ENCODE measurements around the gene ZFP36L1.
"Not testable (repeated sequence)": the region's sequence is repeated elsewhere in the genome, so short reads cannot be mapped to it uniquely, and the experiment has no call there.

The ZFP36L1 gene

GRCh38 chr14:68768316-68768715, 24.6 kb downstream of the ZFP36L1 start:
- H3K4me2 ChIP-seq (ENCODE audit: low read length), result no peak overlapping the region

DNA sequence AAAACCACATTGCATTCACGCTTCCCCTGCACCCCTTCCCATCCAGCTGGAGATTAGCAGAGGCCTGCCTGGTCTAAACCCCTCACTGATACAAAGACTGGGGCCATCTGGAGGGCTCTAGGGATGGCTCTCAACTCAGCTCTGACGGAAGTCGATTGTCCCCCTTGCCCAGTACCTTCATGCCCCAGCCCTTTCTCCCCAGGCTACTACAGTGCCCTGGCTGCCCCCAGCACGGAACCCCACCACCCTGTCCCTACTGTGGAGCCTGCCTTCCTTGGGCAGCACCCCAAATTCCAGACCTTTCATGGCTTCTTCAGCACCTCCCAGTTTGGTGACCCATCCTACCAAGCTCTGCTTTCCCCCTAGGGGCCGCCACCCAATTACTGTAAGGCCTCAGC, 25.6 kb downstream of the ZFP36L1 start:
- no peaks in the 10 kb centered on the region for H3K4me1 ChIP-seq (ENCODE audit: control insufficient read depth, low read length)
- H4K20me1 ChIP-seq (ENCODE audit: control insufficient read depth, insufficient read depth, low read depth, low read length), result no peaks in the 10 kb centered on the region
- no peaks in the 10 kb centered on the region for H3K9me3 ChIP-seq (ENCODE audit: control insufficient read depth, insufficient read depth, low read length)
- H3K79me2 ChIP-seq (ENCODE audit: control insufficient read depth, low read length), result no peaks in the 10 kb centered on the region
- H3K36me3 ChIP-seq (ENCODE audit: control insufficient read depth, low read length), result no peaks in the 10 kb centered on the region
- H3K4me3 ChIP-seq (ENCODE audit: low read length), result no peak overlapping the region
- H3K27me3 ChIP-seq (ENCODE audit: control insufficient read depth, low read length), result no peaks in the 10 kb centered on the region
- no peak overlapping the region for H3K27ac ChIP-seq (ENCODE audit: low read depth, low read length)
- TF ChIP-seq CTCF (IDR thresholded peaks at IDR 0.05; ENCODE audit: low read depth, low read length, poor library complexity, severe bottlenecking), result no peak
- TF ChIP-seq EZH2phosphoT487 (IDR thresholded peaks at IDR 0.05; ENCODE audit: borderline replicate concordance, low read length), result no peak
- no peaks in the 10 kb centered on the region for H3K9me2 ChIP-seq (replicated peaks; ENCODE audit: control insufficient read depth, low read length)
- no peaks in the 10 kb centered on the region for H3F3A ChIP-seq (ENCODE audit: control insufficient read depth, insufficient read depth)
- H3K4me2 ChIP-seq (ENCODE audit: low read length), result no peak overlapping the region

More at GRCh38 chr14:68768316-68768715, 24.6 kb downstream of the ZFP36L1 start:
- Histone ChIP-seq H4K20me1 (ENCODE audit: control insufficient read depth, insufficient read depth, low read depth, low read length) (no peaks in the 10 kb centered on the region), H3K4me1 (ENCODE audit: control insufficient read depth, low read length) (no peaks in the 10 kb centered on the region), H3K27me3 (ENCODE audit: control insufficient read depth, low read length) (no peaks in the 10 kb centered on the region), H3K9me3 (ENCODE audit: control insufficient read depth, insufficient read depth, low read length) (no peaks in the 10 kb centered on the region), H3K27ac (ENCODE audit: low read depth, low read length) (no peak overlapping the region), H3F3A (ENCODE audit: control insufficient read depth, insufficient read depth) (no peaks in the 10 kb centered on the region), H3K4me3 (ENCODE audit: low read length) (no peak overlapping the region), H3K36me3 (ENCODE audit: control insufficient read depth, low read length) (no peaks in the 10 kb centered on the region), H3K79me2 (ENCODE audit: control insufficient read depth, low read length) (no peaks in the 10 kb centered on the region), H3K9me2 (replicated peaks; ENCODE audit: control insufficient read depth, low read length) (no peaks in the 10 kb centered on the region)
- TF ChIP-seq CTCF (IDR thresholded peaks at IDR 0.05; ENCODE audit: low read depth, low read length, poor library complexity, severe bottlenecking) (no peak), EZH2phosphoT487 (IDR thresholded peaks at IDR 0.05; ENCODE audit: borderline replicate concordance, low read length) (no peak)

- no peaks in the 10 kb centered on the region for H3K9me3 ChIP-seq (ENCODE audit: control insufficient read depth, insufficient read depth, low read length)
- H4K20me1 ChIP-seq (ENCODE audit: control insufficient read depth, insufficient read depth, low read depth, low read length), result no peaks in the 10 kb centered on the region
- H3K27me3 ChIP-seq (ENCODE audit: control insufficient read depth, low read length), result no peaks in the 10 kb centered on the region
- no peak overlapping the region for H3K4me2 ChIP-seq (ENCODE audit: low read length)
- no peak overlapping the region for H3K4me3 ChIP-seq (ENCODE audit: low read length)
- H3K79me2 ChIP-seq (ENCODE audit: control insufficient read depth, low read length), result no peaks in the 10 kb centered on the region
- H3K9me2 ChIP-seq (replicated peaks; ENCODE audit: control insufficient read depth, low read length), result no peaks in the 10 kb centered on the region
- no peak for TF ChIP-seq CTCF (IDR thresholded peaks at IDR 0.05; ENCODE audit: low read depth, low read length, poor library complexity, severe bottlenecking)
- TF ChIP-seq EZH2phosphoT487 (IDR thresholded peaks at IDR 0.05; ENCODE audit: borderline replicate concordance, low read length), result no peak
- H3F3A ChIP-seq (ENCODE audit: control insufficient read depth, insufficient read depth), result no peaks in the 10 kb centered on the region
- no peaks in the 10 kb centered on the region for H3K36me3 ChIP-seq (ENCODE audit: control insufficient read depth, low read length)
- no peaks in the 10 kb centered on the region for H3K4me1 ChIP-seq (ENCODE audit: control insufficient read depth, low read length)
- H3K27ac ChIP-seq (ENCODE audit: low read depth, low read length), result no peak overlapping the region
Measured at GRCh38 chr14:68766299-68767247, 26.3 kb downstream of the ZFP36L1 start.

GRCh38 chr14:68763843-68764242, 29.0 kb downstream of the ZFP36L1 start:
- not testable (repeated sequence) for H3K4me3 ChIP-seq (ENCODE audit: low read length); H3F3A ChIP-seq (ENCODE audit: control insufficient read depth, insufficient read depth); H3K4me1 ChIP-seq (ENCODE audit: control insufficient read depth, low read length); H3K79me2 ChIP-seq (ENCODE audit: control insufficient read depth, low read length); H3K27ac ChIP-seq (ENCODE audit: low read depth, low read length); H3K27me3 ChIP-seq (ENCODE audit: control insufficient read depth, low read length); H3K36me3 ChIP-seq (ENCODE audit: control insufficient read depth, low read length); H4K20me1 ChIP-seq (ENCODE audit: control insufficient read depth, insufficient read depth, low read depth, low read length); H3K9me2 ChIP-seq (replicated peaks; ENCODE audit: control insufficient read depth, low read length); H3K9me3 ChIP-seq (ENCODE audit: control insufficient read depth, insufficient read depth, low read length); H3K4me2 ChIP-seq (ENCODE audit: low read length)

Measured in DOHH2 (cell line).